Mesothelial cell of epicardium (in vitro differentiated cells): ENCODE data around the gene SPRED1. TPM values are rescaled to one million over a fixed set of nuclear protein-coding genes. Genes with fewer than 3 reads are reported as not detected.
A peak's percentile ranks its signal among the peaks of the same experiment; 100 is the strongest.
"Not testable (repeated sequence)": the region's sequence is repeated elsewhere in the genome, so short reads cannot be mapped to it uniquely, and the experiment has no call there.

Source experiments
- DNase-seq, 2 experiments: peaks; one replicate each; pipeline ENCODE4 v3.0.0; 2021; ENCODE audit warnings: low spot score in 2 of 2; ENCODE audit not compliant: unreplicated experiment in 2 of 2
- H3K27ac Mint-ChIP-seq: 2 replicates; pipeline ENCODE4 v1.8.0; 2021; ENCODE audit warnings: mixed read lengths
- H3K27me3 Mint-ChIP-seq: 2 replicates; pipeline ENCODE4 v1.8.0; 2021; ENCODE audit warnings: low read depth, mixed read lengths
- H3K36me3 Mint-ChIP-seq: 2 replicates; pipeline ENCODE4 v1.8.0; 2021; ENCODE audit warnings: mixed read lengths
- H3K4me1 Mint-ChIP-seq: 2 replicates; pipeline ENCODE4 v1.8.0; 2021; ENCODE audit warnings: mixed read lengths
- H3K4me3 Mint-ChIP-seq: 2 replicates; pipeline ENCODE4 v1.8.0; 2021; ENCODE audit warnings: mild to moderate bottlenecking, moderate library complexity, mixed read lengths
- H3K9me3 Mint-ChIP-seq: 2 replicates; pipeline ENCODE4 v1.8.0; 2021; ENCODE audit warnings: mixed read lengths
- total RNA-seq: library from RNA; stranded (reverse); gene quantifications from 3 replicates; pipeline ENCODE4 v1.2.1, GENCODE V29; 2021
- TF ChIP-seq, protein P1 (sequence below): fragments of 200-600 bp; sonication (generic); IDR thresholded peaks from one replicate; pipeline ENCODE4 v1.5.0; 2021; ENCODE audit warnings: antibody characterized with exemption; ENCODE audit not compliant: unreplicated experiment

SPRED1 gene
- total RNA-seq, 1 donor from 2014 or later, result 39.9 TPM

DNA sequence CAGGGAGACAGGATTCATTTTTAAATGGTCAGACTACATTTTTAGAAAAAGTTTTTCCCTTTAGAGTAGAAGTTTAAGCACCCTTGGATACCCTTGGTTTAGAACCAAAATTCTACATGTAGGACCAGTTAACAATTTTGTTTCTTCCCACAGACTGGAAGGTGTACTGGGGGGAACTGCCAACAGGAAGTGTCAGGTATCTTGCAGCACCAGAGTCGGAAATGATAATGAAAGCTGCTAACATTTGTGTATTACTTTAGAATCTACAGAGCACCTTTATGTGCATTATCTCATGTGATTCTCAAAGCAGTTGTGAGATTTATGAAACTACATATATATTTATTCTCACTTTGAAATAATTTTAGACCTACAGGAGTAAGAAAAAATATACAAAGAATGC is 21.5 kb downstream of the SPRED1 start:
- peaks cover 11% of the 10 kb centered on the region for H3K9me3 Mint-ChIP-seq
- H3K36me3 Mint-ChIP-seq, result peaks cover 18% of the 10 kb centered on the region
- H3K4me1 Mint-ChIP-seq, result peaks cover 23% of the 10 kb centered on the region
- no peaks in the 10 kb centered on the region for H3K27me3 Mint-ChIP-seq
- TF ChIP-seq, protein P1, sequence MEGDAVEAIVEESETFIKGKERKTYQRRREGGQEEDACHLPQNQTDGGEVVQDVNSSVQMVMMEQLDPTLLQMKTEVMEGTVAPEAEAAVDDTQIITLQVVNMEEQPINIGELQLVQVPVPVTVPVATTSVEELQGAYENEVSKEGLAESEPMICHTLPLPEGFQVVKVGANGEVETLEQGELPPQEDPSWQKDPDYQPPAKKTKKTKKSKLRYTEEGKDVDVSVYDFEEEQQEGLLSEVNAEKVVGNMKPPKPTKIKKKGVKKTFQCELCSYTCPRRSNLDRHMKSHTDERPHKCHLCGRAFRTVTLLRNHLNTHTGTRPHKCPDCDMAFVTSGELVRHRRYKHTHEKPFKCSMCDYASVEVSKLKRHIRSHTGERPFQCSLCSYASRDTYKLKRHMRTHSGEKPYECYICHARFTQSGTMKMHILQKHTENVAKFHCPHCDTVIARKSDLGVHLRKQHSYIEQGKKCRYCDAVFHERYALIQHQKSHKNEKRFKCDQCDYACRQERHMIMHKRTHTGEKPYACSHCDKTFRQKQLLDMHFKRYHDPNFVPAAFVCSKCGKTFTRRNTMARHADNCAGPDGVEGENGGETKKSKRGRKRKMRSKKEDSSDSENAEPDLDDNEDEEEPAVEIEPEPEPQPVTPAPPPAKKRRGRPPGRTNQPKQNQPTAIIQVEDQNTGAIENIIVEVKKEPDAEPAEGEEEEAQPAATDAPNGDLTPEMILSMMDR, result no peak
- H3K4me3 Mint-ChIP-seq, result no peak overlapping the region
- no peak for DNase-seq
- peak overlapping the region; percentile 35 for H3K27ac Mint-ChIP-seq

GRCh38 chr15:38275959-38276358 is 23.3 kb downstream of the SPRED1 start:
- H3K36me3 Mint-ChIP-seq, result peaks cover 16% of the 10 kb centered on the region
- peaks cover 32% of the 10 kb centered on the region for H3K4me1 Mint-ChIP-seq
- no peaks in the 10 kb centered on the region for H3K27me3 Mint-ChIP-seq
- TF ChIP-seq, protein P1, result no peak
- no peak for DNase-seq
- H3K4me3 Mint-ChIP-seq, result no peak overlapping the region
- peaks cover 15% of the 10 kb centered on the region for H3K9me3 Mint-ChIP-seq
- H3K27ac Mint-ChIP-seq, result no peak overlapping the region

- not testable (repeated sequence) for H3K36me3 Mint-ChIP-seq, H3K27ac Mint-ChIP-seq, H3K4me3 Mint-ChIP-seq, H3K27me3 Mint-ChIP-seq, DNase-seq
- H3K9me3 Mint-ChIP-seq, result peaks cover 11% of the 10 kb centered on the region
- H3K4me1 Mint-ChIP-seq, result peaks cover 35% of the 10 kb centered on the region
Measured at GRCh38 chr15:38277281-38277680, 24.6 kb downstream of the SPRED1 start.

GRCh38 chr15:38281031-38281430 is 28.4 kb downstream of the SPRED1 start:
- Mint-ChIP-seq H3K9me3 (peaks cover 11% of the 10 kb centered on the region), H3K36me3 (peaks cover 7% of the 10 kb centered on the region), H3K4me1 (peaks cover 12% of the 10 kb centered on the region), H3K27me3 (no peaks in the 10 kb centered on the region), H3K4me3 (no peak overlapping the region), H3K27ac (no peak overlapping the region)
- TF ChIP-seq, protein P1, result no peak
- no peak for DNase-seq

GRCh38 chr15:38283010-38283409 is 30.4 kb downstream of the SPRED1 start:
- no peaks in the 10 kb centered on the region for H3K27me3 Mint-ChIP-seq
- H3K36me3 Mint-ChIP-seq, result peaks cover 7% of the 10 kb centered on the region
- peaks cover 12% of the 10 kb centered on the region for H3K4me1 Mint-ChIP-seq
- peaks cover 10% of the 10 kb centered on the region for H3K9me3 Mint-ChIP-seq
- no peak for DNase-seq
- no peak overlapping the region for H3K4me3 Mint-ChIP-seq
- TF ChIP-seq, protein P1, result no peak
- no peak overlapping the region for H3K27ac Mint-ChIP-seq

- peaks cover 25% of the 10 kb centered on the region for H3K9me3 Mint-ChIP-seq
- peaks cover 25% of the 10 kb centered on the region for H3K36me3 Mint-ChIP-seq
- H3K27me3 Mint-ChIP-seq, result no peaks in the 10 kb centered on the region
- TF ChIP-seq, protein P1, result no peak
- H3K4me1 Mint-ChIP-seq, result peaks cover 5% of the 10 kb centered on the region
- H3K4me3 Mint-ChIP-seq, result no peak overlapping the region
- H3K27ac Mint-ChIP-seq, result no peak overlapping the region
- DNase-seq, result no peak
Measured at GRCh38 chr15:38285456-38285855, 32.8 kb downstream of the SPRED1 start.
